Upper lobe of left lung (tissue), 4 donors: ENCODE measurements around the gene SFTPB.

Experiments
- CTCF ChIP-seq, 6 experiments: fragments of 450-650 bp in 4 of 6; fragments of 200-600 bp in 2 of 6; sonication (generic) in 2 of 6; IDR thresholded peaks; one replicate each; pipeline ENCODE4 v1.5.1; 2016 to 2019; ENCODE audit warnings: antibody characterized with exemption in 6 of 6
- EP300 ChIP-seq, 4 donors: sonication (generic); formaldehyde crosslinking; IDR thresholded peaks; one replicate each; pipeline ENCODE4 v1.5.1; 2017; ENCODE audit warnings: antibody characterized with exemption in 4 of 4, control low read depth in 2 of 4

- TF ChIP-seq CTCF (IDR thresholded peaks at IDR 0.05) (no peak), EP300 (IDR thresholded peaks at IDR 0.05) (no peak)
These were observed 5.0 kb downstream of the SFTPB start for GRCh38 chr2:85662899-85663593.
